PC-3 (cell line): ENCODE data around the gene PCDHGC4.

Experiments used
- CTCF ChIP-seq: fragments of 300-600 bp; sonication (generic); conservative IDR thresholded peaks from 2 replicates; pipeline ENCODE4 v1.5.1; 2017; ENCODE audit warnings: antibody characterized with exemption, low read depth, mild to moderate bottlenecking, low read length
- EZH2 ChIP-seq: fragments of 300-600 bp; sonication (generic); IDR thresholded peaks from one replicate; pipeline ENCODE4 v1.6.1; 2017; ENCODE audit warnings: antibody characterized with exemption, mild to moderate bottlenecking, low read length; ENCODE audit not compliant: unreplicated experiment

GRCh38 chr5:141510850-141511601 is 26.2 kb downstream of the PCDHGC4 start:
- no peak for TF ChIP-seq CTCF
- TF ChIP-seq EZH2, result no peak
